PC-9 (cell line): ENCODE measurements around the gene AKAP6. TPM values are rescaled to one million over a fixed set of nuclear protein-coding genes. Genes with fewer than 3 reads are reported as not detected.

Source experiments
- BruUV-seq: library from RNA; stranded (reverse); fragments of 400-500 nt; replicated peaks from 2 replicates; lab custom pipeline; 2021; lab: Mats Ljungman, UMichigan
- CTCF ChIA-PET: fragments of 300-600 bp; sonication (Branson Sonifier 250); formaldehyde crosslinking; loops from one replicate; lab custom pipeline; 2022; ENCODE audit warnings: antibody characterized with exemption; lab: Charles Lee
- POLR2A ChIA-PET: fragments of 300-600 bp; sonication (Branson Sonifier 250); formaldehyde crosslinking; loops from one replicate; lab custom pipeline; 2022; ENCODE audit warnings: antibody characterized with exemption; ENCODE audit not compliant: unreplicated experiment; lab: Charles Lee
- DNase-seq, 2 experiments: peaks; one replicate each; pipeline versions ENCODE4 v3.0.0 to v3.0.0-alpha.2; 2015 to 2022; ENCODE audit warnings: mixed read lengths in 1 of 2
- H2AFZ ChIP-seq: fragments of 200-600 bp; sonication (generic); 2 replicates; pipeline ENCODE4 v1.8.1; 2017; ENCODE audit warnings: antibody characterized with exemption
- H3F3A ChIP-seq: fragments of 200-600 bp; sonication (generic); 2 replicates; pipeline ENCODE4 v1.8.1; 2017; ENCODE audit warnings: antibody characterized with exemption, mild to moderate bottlenecking, low read depth; ENCODE audit not compliant: insufficient read depth
- H3K27ac ChIP-seq: fragments of 200-600 bp; sonication (generic); 2 replicates; pipeline ENCODE4 v1.6.1; 2016; ENCODE audit warnings: mixed run types
- H3K27me3 ChIP-seq: fragments of 200-600 bp; sonication (generic); 2 replicates; pipeline ENCODE4 v1.6.1; 2016; ENCODE audit warnings: low read depth, mixed run types; ENCODE audit not compliant: insufficient read depth
- H3K36me3 ChIP-seq: fragments of 200-600 bp; sonication (generic); 2 replicates; pipeline ENCODE4 v1.6.1; 2016; ENCODE audit warnings: low read depth, mixed run types
- H3K4me1 ChIP-seq: fragments of 200-600 bp; sonication (generic); replicated peaks from 2 replicates; pipeline ENCODE4 v1.6.1; 2016; ENCODE audit warnings: mixed run types; ENCODE audit not compliant: insufficient read depth
- H3K4me2 ChIP-seq: fragments of 200-600 bp; sonication (generic); 2 replicates; pipeline ENCODE4 v1.6.1; 2017; ENCODE audit warnings: mixed run types
- H3K4me3 ChIP-seq: fragments of 200-600 bp; sonication (generic); 2 replicates; pipeline ENCODE4 v1.6.1; 2016; ENCODE audit warnings: mixed run types
- H3K79me2 ChIP-seq: fragments of 200-600 bp; sonication (generic); 2 replicates; pipeline ENCODE4 v1.6.1; 2017; ENCODE audit warnings: low read depth, mixed run types
- H3K9me2 ChIP-seq: fragments of 200-600 bp; sonication (generic); 2 replicates; pipeline ENCODE4 v1.8.1; 2017; ENCODE audit warnings: mild to moderate bottlenecking; ENCODE audit not compliant: insufficient read depth
- H3K9me3 ChIP-seq: fragments of 200-600 bp; sonication (generic); 2 replicates; pipeline ENCODE4 v1.8.1; 2016; ENCODE audit warnings: low read depth; ENCODE audit not compliant: insufficient read depth
- H4K20me1 ChIP-seq: fragments of 200-600 bp; sonication (generic); 2 replicates; pipeline ENCODE4 v1.8.1; 2017; ENCODE audit not compliant: insufficient read depth
- EZH2 ChIP-seq: fragments of 200-600 bp; sonication (generic); IDR thresholded peaks from 2 replicates; pipeline ENCODE4 v1.8.0; 2017; ENCODE audit warnings: antibody characterized with exemption, low read depth
- intact Hi-C: fragments of 100-400 bp; cut with micrococcal nuclease; formaldehyde crosslinking; loops from one replicate; pipeline ENCODE4 v1.10.0; 2022; ENCODE audit not compliant: unreplicated experiment
- total RNA-seq: library from RNA; stranded (reverse); gene quantifications from 2 replicates; pipeline ENCODE4 v1.2.3, GENCODE V29; 2021
- TF ChIP-seq, protein P1 (sequence below): fragments of 200-600 bp; sonication (generic); conservative IDR thresholded peaks from 2 replicates; pipeline ENCODE4 v1.6.1; 2017; ENCODE audit warnings: mixed run types, antibody characterized with exemption, mild to moderate bottlenecking, moderate library complexity

The AKAP6 gene
- total RNA-seq, 1 experiment from 2014 or later, result 2.8 TPM

DNA sequence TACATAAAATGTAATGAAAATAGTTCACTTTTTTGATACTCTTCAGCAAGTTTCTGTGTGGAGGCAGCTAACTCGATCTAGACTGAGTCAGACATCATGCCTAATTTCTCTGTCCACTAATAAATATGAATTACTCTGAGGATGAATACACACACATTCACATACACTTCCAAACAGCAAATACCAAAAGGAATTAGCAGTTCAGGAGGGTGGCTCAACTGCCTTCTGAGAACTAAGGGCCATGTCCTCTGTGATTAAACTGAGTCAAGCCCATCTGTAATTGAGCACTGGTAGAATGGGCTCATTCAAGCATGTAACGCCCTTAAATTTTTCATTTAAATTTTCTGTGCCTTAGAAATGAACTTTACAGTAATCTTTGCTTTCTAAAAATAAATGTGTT is 242.5 kb downstream of the AKAP6 start:
- H2AFZ ChIP-seq, result no peak overlapping the region
- TF ChIP-seq, protein P1, sequence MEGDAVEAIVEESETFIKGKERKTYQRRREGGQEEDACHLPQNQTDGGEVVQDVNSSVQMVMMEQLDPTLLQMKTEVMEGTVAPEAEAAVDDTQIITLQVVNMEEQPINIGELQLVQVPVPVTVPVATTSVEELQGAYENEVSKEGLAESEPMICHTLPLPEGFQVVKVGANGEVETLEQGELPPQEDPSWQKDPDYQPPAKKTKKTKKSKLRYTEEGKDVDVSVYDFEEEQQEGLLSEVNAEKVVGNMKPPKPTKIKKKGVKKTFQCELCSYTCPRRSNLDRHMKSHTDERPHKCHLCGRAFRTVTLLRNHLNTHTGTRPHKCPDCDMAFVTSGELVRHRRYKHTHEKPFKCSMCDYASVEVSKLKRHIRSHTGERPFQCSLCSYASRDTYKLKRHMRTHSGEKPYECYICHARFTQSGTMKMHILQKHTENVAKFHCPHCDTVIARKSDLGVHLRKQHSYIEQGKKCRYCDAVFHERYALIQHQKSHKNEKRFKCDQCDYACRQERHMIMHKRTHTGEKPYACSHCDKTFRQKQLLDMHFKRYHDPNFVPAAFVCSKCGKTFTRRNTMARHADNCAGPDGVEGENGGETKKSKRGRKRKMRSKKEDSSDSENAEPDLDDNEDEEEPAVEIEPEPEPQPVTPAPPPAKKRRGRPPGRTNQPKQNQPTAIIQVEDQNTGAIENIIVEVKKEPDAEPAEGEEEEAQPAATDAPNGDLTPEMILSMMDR, result no peak
- TF ChIP-seq EZH2, result no peak
- no peak overlapping the region for H3K27ac ChIP-seq
- no peak for DNase-seq
- intact Hi-C loops, result loop anchor here (10.0 kb wide), 1 partner anchor 363 kb away; the partner anchor contains the start of gene NPAS3
- POLR2A ChIA-PET, result no interaction called here
- no peaks in the 10 kb centered on the region for H4K20me1 ChIP-seq
- CTCF ChIA-PET, result no interaction called here
- no peaks in the 10 kb centered on the region for H3K79me2 ChIP-seq
- no peaks in the 10 kb centered on the region for H3K27me3 ChIP-seq
- no TSS peak for BruUV-seq
- H3F3A ChIP-seq, result no peaks in the 10 kb centered on the region
- no peaks in the 10 kb centered on the region for H3K9me2 ChIP-seq
- H3K4me2 ChIP-seq, result no peak overlapping the region
- no peaks in the 10 kb centered on the region for H3K9me3 ChIP-seq
- no peaks in the 10 kb centered on the region for H3K36me3 ChIP-seq
- H3K4me3 ChIP-seq, result no peak overlapping the region
- peaks cover 9% of the 10 kb centered on the region for H3K4me1 ChIP-seq

DNA sequence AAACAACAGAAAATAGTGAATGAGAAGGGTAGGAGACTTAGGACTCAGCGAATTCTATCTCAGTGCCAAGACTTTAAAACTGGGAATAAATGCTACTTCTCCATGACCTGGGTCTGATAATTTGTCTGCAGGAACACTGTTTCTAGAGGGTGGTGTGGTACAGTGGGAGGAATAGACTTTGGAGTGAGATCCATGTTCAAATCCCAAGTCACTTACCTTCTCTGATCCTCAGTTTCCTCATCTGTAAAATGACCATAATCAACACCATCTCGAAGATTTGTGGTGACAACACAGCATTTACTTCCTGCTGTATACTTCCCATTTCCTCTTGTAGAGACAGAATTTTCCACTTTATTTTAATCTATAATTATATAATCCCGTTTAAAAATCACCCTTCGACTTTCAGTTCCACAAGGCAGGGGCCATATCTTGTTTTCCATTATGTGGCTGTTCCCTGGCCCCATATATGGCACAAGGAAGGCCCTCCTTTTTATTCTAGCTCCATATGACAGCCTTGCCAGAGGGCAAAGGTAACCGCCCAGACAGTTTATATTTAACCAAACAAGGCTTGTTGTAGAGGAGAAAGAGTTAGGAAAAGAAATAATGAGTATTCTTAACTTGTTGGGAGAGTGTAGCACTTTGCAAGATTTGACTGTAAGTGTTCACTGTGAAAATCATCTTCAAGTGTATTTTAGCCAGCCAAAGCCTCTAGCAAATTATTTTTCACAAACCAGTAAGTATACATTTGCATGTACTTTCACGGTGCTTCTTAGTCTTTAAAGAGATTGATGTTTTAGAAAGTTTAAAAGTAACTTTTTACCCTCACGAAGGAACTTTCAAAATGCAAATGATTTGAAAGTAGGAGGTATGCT is 243.1 kb downstream of the AKAP6 start:
- Histone ChIP-seq H2AFZ (no peak overlapping the region), H3K36me3 (no peaks in the 10 kb centered on the region), H3K4me2 (no peak overlapping the region), H3K9me3 (no peaks in the 10 kb centered on the region), H3K27ac (no peak overlapping the region), H3K79me2 (no peaks in the 10 kb centered on the region), H3K4me1 (peaks cover 9% of the 10 kb centered on the region), H3K4me3 (no peak overlapping the region), H3K27me3 (no peaks in the 10 kb centered on the region), H3K9me2 (no peaks in the 10 kb centered on the region), H4K20me1 (no peaks in the 10 kb centered on the region), H3F3A (no peaks in the 10 kb centered on the region)
- intact Hi-C loops, result loop anchor here (10.0 kb wide), 1 partner anchor 363 kb away; the partner anchor contains the start of gene NPAS3
- BruUV-seq, result no TSS peak
- TF ChIP-seq, protein P1, result no peak
- TF ChIP-seq EZH2, result no peak
- POLR2A ChIA-PET, result no interaction called here
- DNase-seq, result no peak
- CTCF ChIA-PET, result no interaction called here

DNA sequence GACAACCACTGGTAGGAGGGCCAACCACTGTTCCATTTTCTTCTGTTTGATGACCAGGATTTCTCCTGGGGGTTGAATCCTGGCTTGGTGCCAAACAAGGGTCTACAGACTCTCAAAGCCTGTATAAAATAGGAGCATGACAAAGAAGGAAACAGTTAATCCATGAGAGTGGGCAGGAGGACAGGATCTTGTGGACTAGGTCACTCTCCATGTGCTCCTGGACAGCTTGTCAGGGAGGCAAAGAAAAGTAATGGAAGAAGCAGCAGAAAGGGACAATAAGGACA is 243.7 kb downstream of the AKAP6 start:
- DNase-seq, result no peak

More for the DNA sequence above, 243.7 kb downstream of the AKAP6 start:
- ChIA-PET POLR2A (no interaction called here), CTCF (no interaction called here)
- no peaks in the 10 kb centered on the region for H3K9me3 ChIP-seq
- intact Hi-C loops, result loop anchor here (10.0 kb wide), 1 partner anchor 362 kb away; the partner anchor contains the start of gene NPAS3
- TF ChIP-seq, protein P1, result no peak
- TF ChIP-seq EZH2, result no peak
- no TSS peak for BruUV-seq
- no peaks in the 10 kb centered on the region for H3F3A ChIP-seq
- no peaks in the 10 kb centered on the region for H3K27me3 ChIP-seq
- H3K79me2 ChIP-seq, result no peaks in the 10 kb centered on the region
- no peaks in the 10 kb centered on the region for H3K9me2 ChIP-seq
- no peaks in the 10 kb centered on the region for H4K20me1 ChIP-seq
- H2AFZ ChIP-seq, result no peak overlapping the region
- no peak overlapping the region for H3K4me2 ChIP-seq
- no peak overlapping the region for H3K4me3 ChIP-seq
- peaks cover 3% of the 10 kb centered on the region for H3K4me1 ChIP-seq
- no peak overlapping the region for H3K27ac ChIP-seq
- no peaks in the 10 kb centered on the region for H3K36me3 ChIP-seq
